GM12878 (cell line): Measurements from ENCODE around the gene ZNF628. TPM values are rescaled to one million over a fixed set of nuclear protein-coding genes. Genes with fewer than 3 reads are reported as not detected.

Experiments
- ATAC-seq: fragments of 200-7000 bp; cut with Tn5 transposase; 3 replicates; pipeline ENCODE4 v1.9.1; 2020; ENCODE audit warnings: mild to moderate bottlenecking, moderate library complexity
- BruUV-seq: library from RNA; stranded (reverse); fragments of 400-500 nt; replicated peaks from 2 replicates; lab custom pipeline; 2021; lab: Mats Ljungman, UMichigan
- CTCF ChIA-PET: fragments of 300-600 bp; sonication (Branson Sonifier 250); formaldehyde crosslinking; extraction: SDS; loops from one replicate; lab custom pipeline; 2021; ENCODE audit warnings: inconsistent platforms; lab: Yijun Ruan, JAX
- POLR2A ChIA-PET: fragments of 350-600 bp; formaldehyde crosslinking; extraction: SDS; loops from one replicate; lab custom pipeline; 2021; ENCODE audit warnings: inconsistent platforms; lab: Charles Lee
- RAD21 ChIA-PET: fragments of 300-600 bp; sonication (Branson Sonifier 250); formaldehyde crosslinking; loops from one replicate; lab custom pipeline; 2023; ENCODE audit warnings: antibody characterized with exemption; ENCODE audit not compliant: unreplicated experiment; lab: Charles Lee
- SMC1A ChIA-PET: fragments of 300-600 bp; sonication (Branson Sonifier 250); formaldehyde crosslinking; loops from one replicate; lab custom pipeline; 2023; ENCODE audit not compliant: unreplicated experiment, uncharacterized antibody; lab: Charles Lee
- DNase-seq: peaks from one replicate; pipeline ENCODE4 v3.0.0-alpha.2; 2011; ENCODE audit warnings: low read depth, low spot score
- FAIRE-seq: peaks from 3 replicates; lab custom pipeline; 2011; peaks lifted over from hg19 to GRCh38; lab: Jason Lieb, UNC
- H2AFZ ChIP-seq: 2 replicates; pipeline ENCODE4 v1.6.0; 2011; ENCODE audit warnings: low read depth, low read length, control low read depth; ENCODE audit not compliant: control insufficient read depth
- H3K27ac ChIP-seq: 2 replicates; pipeline ENCODE4 v1.5.1; 2011; ENCODE audit warnings: control low read depth; ENCODE audit not compliant: control insufficient read depth, insufficient read depth
- H3K27me3 ChIP-seq, 2 experiments: replicated peaks in 1 of 2; 2 replicates each; pipeline versions ENCODE4 v1.6.0 to v1.6.1; 2011; ENCODE audit warnings: low read length in 1 of 2; ENCODE audit not compliant: control insufficient read depth in 2 of 2, insufficient read depth in 2 of 2
- H3K36me3 ChIP-seq, 2 experiments: 2 replicates each; pipeline ENCODE4 v1.5.1; 2011; ENCODE audit warnings: low read length in 1 of 2; ENCODE audit not compliant: control insufficient read depth in 2 of 2, insufficient read depth in 2 of 2
- H3K4me1 ChIP-seq: 2 replicates; pipeline ENCODE4 v1.6.1; 2011; ENCODE audit warnings: mild to moderate bottlenecking, low read length, moderate library complexity, mixed read lengths; ENCODE audit not compliant: control insufficient read depth, insufficient read depth
- H3K4me2 ChIP-seq: 2 replicates; pipeline ENCODE4 v1.6.0; 2011; ENCODE audit warnings: control low read depth; ENCODE audit not compliant: control insufficient read depth, insufficient read depth
- H3K4me3 ChIP-seq: fragments of 200-600 bp; sonication (generic); 2 replicates; pipeline ENCODE4 v1.5.1; 2016
- H3K79me2 ChIP-seq: 2 replicates; pipeline ENCODE4 v1.6.0; 2011; ENCODE audit warnings: low read length; ENCODE audit not compliant: control insufficient read depth, insufficient read depth
- H3K9ac ChIP-seq: 2 replicates; pipeline ENCODE4 v1.8.0; 2011; ENCODE audit warnings: low read length, control low read depth, mixed read lengths; ENCODE audit not compliant: control insufficient read depth, insufficient read depth
- H3K9me3 ChIP-seq: replicated peaks from 3 replicates; pipeline ENCODE4 v1.5.1; 2011; ENCODE audit warnings: mild to moderate bottlenecking, low read length; ENCODE audit not compliant: control insufficient read depth, insufficient read depth
- H4K20me1 ChIP-seq: 2 replicates; pipeline ENCODE4 v1.6.0; 2011; ENCODE audit not compliant: control insufficient read depth, insufficient read depth
- DPF2 ChIP-seq: fragments of 450-650 bp; IDR thresholded peaks from 2 replicates; pipeline ENCODE4 v1.6.1; 2017; ENCODE audit warnings: mild to moderate bottlenecking
- FOXM1 ChIP-seq: IDR thresholded peaks from 2 replicates; pipeline ENCODE4 v1.6.1; 2012; ENCODE audit warnings: low read depth, mild to moderate bottlenecking, inconsistent platforms, low read length, moderate library complexity
- HDGF ChIP-seq: fragments of 450-650 bp; IDR thresholded peaks from 2 replicates; pipeline ENCODE4 v1.6.1; 2016; ENCODE audit warnings: antibody characterized with exemption
- MEF2A ChIP-seq: IDR thresholded peaks from 2 replicates; pipeline ENCODE4 v1.6.1; 2011; ENCODE audit warnings: low read depth, mild to moderate bottlenecking, low read length, moderate library complexity; ENCODE audit not compliant: insufficient read depth
- MXI1 ChIP-seq: fragments of 150-350 bp; IDR thresholded peaks from 2 replicates; pipeline ENCODE4 v1.6.1; 2011; ENCODE audit warnings: low read depth, mild to moderate bottlenecking, inconsistent platforms, low read length, improper control_type of control experiment
- PAX5 ChIP-seq: IDR thresholded peaks from 2 replicates; pipeline ENCODE4 v1.6.1; 2011; ENCODE audit warnings: low read depth, low read length, borderline replicate concordance
- RB1 ChIP-seq: fragments of 450-650 bp; formaldehyde crosslinking; IDR thresholded peaks from 2 replicates; pipeline ENCODE4 v1.6.1; 2017; ENCODE audit warnings: mild to moderate bottlenecking, borderline replicate concordance
- RBBP5 ChIP-seq: fragments of 200-600 bp; sonication (generic); conservative IDR thresholded peaks from 2 replicates; pipeline ENCODE4 v1.6.1; 2016
- RFX5 ChIP-seq: IDR thresholded peaks from 2 replicates; pipeline ENCODE4 v1.6.1; 2011; ENCODE audit warnings: low read depth, low read length, improper control_type of control experiment
- SREBF2 ChIP-seq: IDR thresholded peaks from 2 replicates; pipeline ENCODE4 v1.6.1; 2012; ENCODE audit warnings: mild to moderate bottlenecking, low read length
- YY1 ChIP-seq: IDR thresholded peaks from 2 replicates; pipeline ENCODE4 v1.6.1; 2011; ENCODE audit warnings: low read depth, mild to moderate bottlenecking, low read length
- ZNF622 ChIP-seq: fragments of 450-650 bp; IDR thresholded peaks from 2 replicates; pipeline ENCODE4 v1.6.1; 2017; ENCODE audit warnings: mild to moderate bottlenecking, inconsistent platforms
- WGBS: methylation state at CpG from one replicate; pipeline ENCODE4 v1.1.6; 2016; ENCODE audit warnings: low lambda C conversion rate; ENCODE audit not compliant: insufficient replicate concordance, insufficient coverage; ENCODE audit errors: missing lambda C conversion rate; 5-methylcytosine and 5-hydroxymethylcytosine counted together
- in situ Hi-C: fragments of 300-500 bp; cut with MboI; formaldehyde crosslinking; loops from 9 replicates; pipeline ENCODE4 v1.14.3; 2018; ENCODE audit warnings: mixed read lengths
- intact Hi-C: fragments of 100-400 bp; cut with micrococcal nuclease; formaldehyde crosslinking; loops from one replicate; pipeline ENCODE4 v1.14.2; 2022; ENCODE audit not compliant: unreplicated experiment
- polyA plus RNA-seq, 11 experiments: library from polyadenylated mRNA; depleted of rRNA in 4 of 11; unstranded in 6 of 11; stranded (reverse) in 5 of 11; fragments of >200 nt; fragmentation: Nextera tagmentation in 4 of 11; fragmentation: Illumina TruSeq in 1 of 11; extraction: Ambion mirVana in 4 of 11; extraction: Trizol in 1 of 11; gene quantifications; 1 replicate in 1 of 11; 2 replicates in 10 of 11; pipeline versions ENCODE4 v1.2.1 to v1.2.3, GENCODE V29; 2011 to 2016; ENCODE audit warnings: inconsistent platforms in 2 of 11, missing spikeins in 2 of 11, low read depth in 1 of 11
- total RNA-seq, 4 experiments: library from RNA; depleted of rRNA in 3 of 4; stranded (reverse); fragments of >200 nt in 3 of 4; fragmentation: Illumina TruSeq in 1 of 4; extraction: Trizol in 1 of 4; gene quantifications; 2 replicates each; pipeline versions ENCODE4 v1.2.1 to v1.2.3, GENCODE V29; 2013 to 2021
- TF ChIP-seq, protein P1 (sequence below): IDR thresholded peaks from 2 replicates; pipeline ENCODE4 v1.6.1; 2012; ENCODE audit warnings: low read depth, low read length, improper control_type of control experiment
- TF ChIP-seq, protein P2 (sequence below): fragments of 150-350 bp; IDR thresholded peaks from 2 replicates; pipeline ENCODE4 v1.6.1; 2014; ENCODE audit warnings: mild to moderate bottlenecking, low read depth, low read length
- TF ChIP-seq, protein P3 (sequence below): fragments of 450-650 bp; IDR thresholded peaks from 2 replicates; pipeline ENCODE4 v1.6.1; 2016; ENCODE audit warnings: mild to moderate bottlenecking, moderate library complexity, borderline replicate concordance
- TF ChIP-seq, protein P4 (sequence below): fragments of 450-650 bp; IDR thresholded peaks from 2 replicates; pipeline ENCODE4 v1.6.1; 2017; ENCODE audit warnings: borderline replicate concordance

The ZNF628 gene
- total and polyA plus RNA-seq, 10 of the 15 experiments (the other 5 are each of a cell fraction or from before 2014, with no cell fraction given): 0.04 to 11.3 (median 1.6) TPM; not detected in 1

DNA sequence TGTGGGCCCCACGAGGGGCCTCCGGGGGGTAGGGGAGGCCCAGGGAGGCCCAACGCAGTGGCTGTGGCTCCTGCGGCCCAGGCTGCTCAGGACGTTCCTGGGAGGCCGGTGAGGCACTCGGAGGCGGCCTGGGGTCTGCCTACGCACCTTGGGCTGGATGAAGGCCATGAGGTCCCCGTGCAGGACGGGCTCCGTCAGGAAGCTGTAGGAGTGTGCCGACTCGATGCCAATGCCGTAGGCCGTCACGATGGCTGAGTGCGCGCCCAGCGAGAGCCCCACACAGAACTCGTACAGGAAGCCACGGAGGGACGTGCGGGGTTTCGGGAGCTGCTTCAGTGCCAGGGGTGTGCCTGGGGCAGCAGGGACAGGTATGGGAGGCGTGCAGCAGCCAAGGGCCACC, 54.6 kb downstream of the ZNF628 start:
- intact Hi-C loops (no loop called here), in situ Hi-C loops (no loop called here)
- no peak overlapping the region for H3K4me2 ChIP-seq
- no peak overlapping the region for H3K9ac ChIP-seq
- WGBS: 49% methylated on average over 26 of the region's 26 CpGs
- SMC1A ChIA-PET: no interaction called here
- H3K27ac ChIP-seq: no peak overlapping the region
- TF ChIP-seq, protein P1, sequence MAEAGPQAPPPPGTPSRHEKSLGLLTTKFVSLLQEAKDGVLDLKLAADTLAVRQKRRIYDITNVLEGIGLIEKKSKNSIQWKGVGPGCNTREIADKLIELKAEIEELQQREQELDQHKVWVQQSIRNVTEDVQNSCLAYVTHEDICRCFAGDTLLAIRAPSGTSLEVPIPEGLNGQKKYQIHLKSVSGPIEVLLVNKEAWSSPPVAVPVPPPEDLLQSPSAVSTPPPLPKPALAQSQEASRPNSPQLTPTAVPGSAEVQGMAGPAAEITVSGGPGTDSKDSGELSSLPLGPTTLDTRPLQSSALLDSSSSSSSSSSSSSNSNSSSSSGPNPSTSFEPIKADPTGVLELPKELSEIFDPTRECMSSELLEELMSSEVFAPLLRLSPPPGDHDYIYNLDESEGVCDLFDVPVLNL: no peak
- TF ChIP-seq, protein P2, sequence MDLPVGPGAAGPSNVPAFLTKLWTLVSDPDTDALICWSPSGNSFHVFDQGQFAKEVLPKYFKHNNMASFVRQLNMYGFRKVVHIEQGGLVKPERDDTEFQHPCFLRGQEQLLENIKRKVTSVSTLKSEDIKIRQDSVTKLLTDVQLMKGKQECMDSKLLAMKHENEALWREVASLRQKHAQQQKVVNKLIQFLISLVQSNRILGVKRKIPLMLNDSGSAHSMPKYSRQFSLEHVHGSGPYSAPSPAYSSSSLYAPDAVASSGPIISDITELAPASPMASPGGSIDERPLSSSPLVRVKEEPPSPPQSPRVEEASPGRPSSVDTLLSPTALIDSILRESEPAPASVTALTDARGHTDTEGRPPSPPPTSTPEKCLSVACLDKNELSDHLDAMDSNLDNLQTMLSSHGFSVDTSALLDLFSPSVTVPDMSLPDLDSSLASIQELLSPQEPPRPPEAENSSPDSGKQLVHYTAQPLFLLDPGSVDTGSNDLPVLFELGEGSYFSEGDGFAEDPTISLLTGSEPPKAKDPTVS: no peak
- no peak for TF ChIP-seq DPF2
- no peak for TF ChIP-seq RBBP5
- TF ChIP-seq, protein P3, sequence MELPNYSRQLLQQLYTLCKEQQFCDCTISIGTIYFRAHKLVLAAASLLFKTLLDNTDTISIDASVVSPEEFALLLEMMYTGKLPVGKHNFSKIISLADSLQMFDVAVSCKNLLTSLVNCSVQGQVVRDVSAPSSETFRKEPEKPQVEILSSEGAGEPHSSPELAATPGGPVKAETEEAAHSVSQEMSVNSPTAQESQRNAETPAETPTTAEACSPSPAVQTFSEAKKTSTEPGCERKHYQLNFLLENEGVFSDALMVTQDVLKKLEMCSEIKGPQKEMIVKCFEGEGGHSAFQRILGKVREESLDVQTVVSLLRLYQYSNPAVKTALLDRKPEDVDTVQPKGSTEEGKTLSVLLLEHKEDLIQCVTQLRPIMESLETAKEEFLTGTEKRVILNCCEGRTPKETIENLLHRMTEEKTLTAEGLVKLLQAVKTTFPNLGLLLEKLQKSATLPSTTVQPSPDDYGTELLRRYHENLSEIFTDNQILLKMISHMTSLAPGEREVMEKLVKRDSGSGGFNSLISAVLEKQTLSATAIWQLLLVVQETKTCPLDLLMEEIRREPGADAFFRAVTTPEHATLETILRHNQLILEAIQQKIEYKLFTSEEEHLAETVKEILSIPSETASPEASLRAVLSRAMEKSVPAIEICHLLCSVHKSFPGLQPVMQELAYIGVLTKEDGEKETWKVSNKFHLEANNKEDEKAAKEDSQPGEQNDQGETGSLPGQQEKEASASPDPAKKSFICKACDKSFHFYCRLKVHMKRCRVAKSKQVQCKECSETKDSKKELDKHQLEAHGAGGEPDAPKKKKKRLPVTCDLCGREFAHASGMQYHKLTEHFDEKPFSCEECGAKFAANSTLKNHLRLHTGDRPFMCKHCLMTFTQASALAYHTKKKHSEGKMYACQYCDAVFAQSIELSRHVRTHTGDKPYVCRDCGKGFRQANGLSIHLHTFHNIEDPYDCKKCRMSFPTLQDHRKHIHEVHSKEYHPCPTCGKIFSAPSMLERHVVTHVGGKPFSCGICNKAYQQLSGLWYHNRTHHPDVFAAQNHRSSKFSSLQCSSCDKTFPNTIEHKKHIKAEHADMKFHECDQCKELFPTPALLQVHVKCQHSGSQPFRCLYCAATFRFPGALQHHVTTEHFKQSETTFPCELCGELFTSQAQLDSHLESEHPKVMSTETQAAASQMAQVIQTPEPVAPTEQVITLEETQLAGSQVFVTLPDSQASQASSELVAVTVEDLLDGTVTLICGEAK: no peak
- no peak for TF ChIP-seq MXI1
- no peak for TF ChIP-seq FOXM1
- no peak for TF ChIP-seq YY1
- TF ChIP-seq HDGF: no peak
- TF ChIP-seq SREBF2: no peak
- TF ChIP-seq, protein P4, sequence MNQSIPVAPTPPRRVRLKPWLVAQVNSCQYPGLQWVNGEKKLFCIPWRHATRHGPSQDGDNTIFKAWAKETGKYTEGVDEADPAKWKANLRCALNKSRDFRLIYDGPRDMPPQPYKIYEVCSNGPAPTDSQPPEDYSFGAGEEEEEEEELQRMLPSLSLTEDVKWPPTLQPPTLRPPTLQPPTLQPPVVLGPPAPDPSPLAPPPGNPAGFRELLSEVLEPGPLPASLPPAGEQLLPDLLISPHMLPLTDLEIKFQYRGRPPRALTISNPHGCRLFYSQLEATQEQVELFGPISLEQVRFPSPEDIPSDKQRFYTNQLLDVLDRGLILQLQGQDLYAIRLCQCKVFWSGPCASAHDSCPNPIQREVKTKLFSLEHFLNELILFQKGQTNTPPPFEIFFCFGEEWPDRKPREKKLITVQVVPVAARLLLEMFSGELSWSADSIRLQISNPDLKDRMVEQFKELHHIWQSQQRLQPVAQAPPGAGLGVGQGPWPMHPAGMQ: no peak
- no peak for TF ChIP-seq RFX5
- no peak for TF ChIP-seq PAX5
- no peak for TF ChIP-seq ZNF622
- no peak for TF ChIP-seq MEF2A
- no peak for TF ChIP-seq RB1
- DNase-seq (no peak), ATAC-seq (no peak), FAIRE-seq (no peak)
- H3K4me1 ChIP-seq: no peaks in the 10 kb centered on the region
- no peaks in the 10 kb centered on the region; the same call in 2 of the 3 replicates for H3K9me3 ChIP-seq
- H2AFZ ChIP-seq: no peak overlapping the region
- no TSS peak for BruUV-seq
- H3K36me3 ChIP-seq: no peaks in the 10 kb centered on the region
- RAD21 ChIA-PET: no interaction called here
- no peak overlapping the region for H3K4me3 ChIP-seq
- H3K27me3 ChIP-seq: no peaks in the 10 kb centered on the region
- H3K79me2 ChIP-seq: no peaks in the 10 kb centered on the region
- H4K20me1 ChIP-seq: no peaks in the 10 kb centered on the region
- CTCF ChIA-PET: interaction anchor here (1.0 kb wide), 1 partner anchor 40 kb away, joined by 3 read pairs; no protein-coding TSS in a partner anchor
- POLR2A ChIA-PET: interaction anchor here (0.5 kb wide), 1 partner anchor 67 kb away, joined by 3 read pairs; no protein-coding TSS in a partner anchor
